Trophoblast cell (in vitro differentiated cells and primary cell): ENCODE results near the gene RAB11FIP5.

Experiments
- DNase-seq, 2 donors: peaks; one replicate each; pipeline ENCODE4 v3.0.0-alpha.2; 2016
- H2AFZ ChIP-seq: 2 replicates; pipeline ENCODE4 v1.6.1; 2013; ENCODE audit warnings: low read length, moderate library complexity, mild to moderate bottlenecking; ENCODE audit not compliant: insufficient read depth, poor library complexity
- H2AK5ac ChIP-seq: 2 replicates; pipeline ENCODE4 v1.6.1; 2013; ENCODE audit warnings: mild to moderate bottlenecking, low read length
- H2BK120ac ChIP-seq: 2 replicates; pipeline ENCODE4 v1.6.1; 2013; ENCODE audit warnings: low read length, mild to moderate bottlenecking, moderate library complexity; ENCODE audit not compliant: insufficient read depth, poor library complexity
- H2BK12ac ChIP-seq: 2 replicates; pipeline ENCODE4 v1.6.1; 2013; ENCODE audit warnings: mild to moderate bottlenecking, low read length, moderate library complexity
- H2BK5ac ChIP-seq: 2 replicates; pipeline ENCODE4 v1.6.1; 2013; ENCODE audit warnings: low read length, low read depth, moderate library complexity, mild to moderate bottlenecking; ENCODE audit not compliant: poor library complexity
- H3K14ac ChIP-seq: 2 replicates; pipeline ENCODE4 v1.6.1; 2013; ENCODE audit warnings: mild to moderate bottlenecking, low read length
- H3K18ac ChIP-seq: 2 replicates; pipeline ENCODE4 v1.6.1; 2013; ENCODE audit warnings: mild to moderate bottlenecking, low read length
- H3K23ac ChIP-seq: 2 replicates; pipeline ENCODE4 v1.6.1; 2013; ENCODE audit warnings: low read length
- H3K27ac ChIP-seq: 2 replicates; pipeline ENCODE4 v1.5.1; 2013; ENCODE audit warnings: low read depth, mild to moderate bottlenecking, inconsistent platforms, low read length, moderate library complexity
- H3K27me3 ChIP-seq: 2 replicates; pipeline ENCODE4 v1.6.1; 2013; ENCODE audit warnings: inconsistent platforms, mild to moderate bottlenecking, low read length, moderate library complexity; ENCODE audit not compliant: insufficient read depth
- H3K36me3 ChIP-seq, 2 experiments: 1 replicate in 1 of 2; 2 replicates in 1 of 2; pipeline ENCODE4 v1.6.1; 2013; ENCODE audit warnings: low read length in 2 of 2, mild to moderate bottlenecking in 2 of 2, moderate library complexity in 1 of 2; ENCODE audit not compliant: insufficient read depth in 2 of 2, control insufficient read depth in 1 of 2
- H3K4ac ChIP-seq: 2 replicates; pipeline ENCODE4 v1.6.1; 2013; ENCODE audit warnings: low read depth, mild to moderate bottlenecking, low read length, moderate library complexity
- H3K4me1 ChIP-seq, 2 experiments: 1 replicate in 1 of 2; 2 replicates in 1 of 2; pipeline ENCODE4 v1.6.1; 2013; ENCODE audit warnings: low read length in 2 of 2, mild to moderate bottlenecking in 2 of 2, moderate library complexity in 1 of 2; ENCODE audit not compliant: insufficient read depth in 2 of 2, control insufficient read depth in 1 of 2
- H3K4me2 ChIP-seq: 2 replicates; pipeline ENCODE4 v1.6.1; 2013; ENCODE audit warnings: inconsistent platforms, mild to moderate bottlenecking, low read length, moderate library complexity
- H3K4me3 ChIP-seq: 2 replicates; pipeline ENCODE4 v1.5.1; 2013; ENCODE audit warnings: mild to moderate bottlenecking, low read depth, low read length, inconsistent platforms
- H3K79me1 ChIP-seq: one replicate; pipeline ENCODE4 v1.6.1; 2013; ENCODE audit warnings: low read length
- H3K79me2 ChIP-seq: 2 replicates; pipeline ENCODE4 v1.6.1; 2013; ENCODE audit warnings: low read length, mild to moderate bottlenecking; ENCODE audit not compliant: control insufficient read depth, insufficient read depth, poor library complexity
- H3K9ac ChIP-seq: 2 replicates; pipeline ENCODE4 v1.6.1; 2013; ENCODE audit warnings: mild to moderate bottlenecking, low read length
- H3K9me3 ChIP-seq: 2 replicates; pipeline ENCODE4 v1.6.1; 2013; ENCODE audit warnings: low read depth, mild to moderate bottlenecking, control low read depth, inconsistent platforms, low read length; ENCODE audit not compliant: insufficient read depth
- H4K12ac ChIP-seq: 2 replicates; pipeline ENCODE4 v1.6.1; 2013; ENCODE audit warnings: low read depth, mild to moderate bottlenecking, low read length, moderate library complexity
- H4K8ac ChIP-seq: 2 replicates; pipeline ENCODE4 v1.6.1; 2013; ENCODE audit warnings: low read depth, mild to moderate bottlenecking, low read length, moderate library complexity
- H4K91ac ChIP-seq: one replicate; pipeline ENCODE4 v1.6.1; 2013; ENCODE audit warnings: low read depth, mild to moderate bottlenecking, low read length, moderate library complexity
- WGBS: extraction: QIAGEN DNeasy Blood & Tissue Kit; methylation state at CpG from one replicate; pipeline ENCODE4 v1.1.7; 2013; ENCODE audit warnings: missing lambda C conversion rate; ENCODE audit not compliant: insufficient read length, insufficient coverage; ENCODE audit errors: extremely low coverage; 5-methylcytosine and 5-hydroxymethylcytosine counted together

Gene RAB11FIP5

GRCh38 chr2:73083886-73084800, 28.6 kb downstream of the RAB11FIP5 start:
- Histone ChIP-seq H3K27me3 (no peaks in the 10 kb centered on the region), H4K91ac (no peak overlapping the region), H3K4ac (no peak overlapping the region)

GRCh38 chr2:73082523-73083410, 30.0 kb downstream of the RAB11FIP5 start:
- H3K4me2 ChIP-seq = no peak overlapping the region
- no peak overlapping the region for H3K4me3 ChIP-seq
- no peak overlapping the region for H4K12ac ChIP-seq
- H2BK12ac ChIP-seq = no peak overlapping the region
- H2BK5ac ChIP-seq = no peak overlapping the region
- no peak overlapping the region for H4K8ac ChIP-seq
- H3K14ac ChIP-seq = no peak overlapping the region
- H2BK120ac ChIP-seq = no peak overlapping the region
- no peak overlapping the region for H3K27ac ChIP-seq
- no peak overlapping the region for H3K4ac ChIP-seq
- no peak for DNase-seq
- no peak overlapping the region for H3K9ac ChIP-seq
- H3K4me1 ChIP-seq = peaks cover 10 to 13% of the 10 kb centered on the region in 2 experiments
- no peak overlapping the region for H3K18ac ChIP-seq
- H3K79me1 ChIP-seq = no peaks in the 10 kb centered on the region
- no peaks in the 10 kb centered on the region for H3K9me3 ChIP-seq
- H3K36me3 ChIP-seq = peaks cover 22 to 26% of the 10 kb centered on the region in 2 experiments
- H3K23ac ChIP-seq = no peak overlapping the region
- no CpG with 5 or more reads among the region's 13 CpGs for WGBS
- H4K91ac ChIP-seq = no peak overlapping the region
- no peak overlapping the region for H2AK5ac ChIP-seq
- H3K27me3 ChIP-seq = no peaks in the 10 kb centered on the region
- H3K79me2 ChIP-seq = no peaks in the 10 kb centered on the region
- H2AFZ ChIP-seq = no peak overlapping the region

More at GRCh38 chr2:73083886-73084800, 28.6 kb downstream of the RAB11FIP5 start:
- no peak overlapping the region for H3K18ac ChIP-seq
- H3K27ac ChIP-seq = no peak overlapping the region
- H3K4me1 ChIP-seq = peaks cover 20 to 25% of the 10 kb centered on the region in 2 experiments
- peaks cover 4% of the 10 kb centered on the region for H3K79me2 ChIP-seq
- no peak overlapping the region for H4K8ac ChIP-seq
- H4K12ac ChIP-seq = no peak overlapping the region
- no peak overlapping the region for H2BK120ac ChIP-seq
- no peak overlapping the region for H2AFZ ChIP-seq
- H2BK5ac ChIP-seq = no peak overlapping the region
- H2BK12ac ChIP-seq = no peak overlapping the region
- H2AK5ac ChIP-seq = no peak overlapping the region
- DNase-seq = no peak
- H3K36me3 ChIP-seq = peaks cover 31 to 34% of the 10 kb centered on the region in 2 experiments
- peaks cover 6% of the 10 kb centered on the region for H3K79me1 ChIP-seq
- H3K9ac ChIP-seq = no peak overlapping the region
- no peaks in the 10 kb centered on the region for H3K9me3 ChIP-seq
- H3K4me2 ChIP-seq = no peak overlapping the region
- H3K14ac ChIP-seq = no peak overlapping the region
- H3K4me3 ChIP-seq = no peak overlapping the region
- no CpG with 5 or more reads among the region's 7 CpGs for WGBS
- H3K23ac ChIP-seq = no peak overlapping the region

- H3K4me3 ChIP-seq = no peak overlapping the region
- H3K9ac ChIP-seq = no peak overlapping the region
- H2BK5ac ChIP-seq = no peak overlapping the region
- no peaks in the 10 kb centered on the region for H3K9me3 ChIP-seq
- no peak overlapping the region for H3K18ac ChIP-seq
- H3K27me3 ChIP-seq = no peaks in the 10 kb centered on the region
- no peak overlapping the region for H2AK5ac ChIP-seq
- peaks cover 18 to 26% of the 10 kb centered on the region in 2 experiments for H3K36me3 ChIP-seq
- no peak overlapping the region for H3K23ac ChIP-seq
- H4K12ac ChIP-seq = no peak overlapping the region
- no CpG with 5 or more reads among the region's 16 CpGs for WGBS
- no peak overlapping the region for H3K4me2 ChIP-seq
- H4K91ac ChIP-seq = no peak overlapping the region
- no peak overlapping the region for H3K27ac ChIP-seq
- no peak for DNase-seq
- H2AFZ ChIP-seq = no peak overlapping the region
- H3K79me1 ChIP-seq = no peaks in the 10 kb centered on the region
- no peak overlapping the region for H2BK120ac ChIP-seq
- H3K14ac ChIP-seq = no peak overlapping the region
- H4K8ac ChIP-seq = no peak overlapping the region
- peaks cover 7 to 10% of the 10 kb centered on the region in 2 experiments for H3K4me1 ChIP-seq
- H3K79me2 ChIP-seq = no peaks in the 10 kb centered on the region
- H2BK12ac ChIP-seq = no peak overlapping the region
- no peak overlapping the region for H3K4ac ChIP-seq
These were observed 31.5 kb downstream of the RAB11FIP5 start for GRCh38 chr2:73081181-73081671.

GRCh38 chr2:73080321-73081131, 32.2 kb downstream of the RAB11FIP5 start:
- no peaks in the 10 kb centered on the region for H3K79me2 ChIP-seq
- H3K36me3 ChIP-seq = peaks cover 18 to 26% of the 10 kb centered on the region in 2 experiments
- H3K4ac ChIP-seq = no peak overlapping the region
- no peak overlapping the region for H2BK120ac ChIP-seq
- H2AFZ ChIP-seq = no peak overlapping the region
- H3K9me3 ChIP-seq = no peaks in the 10 kb centered on the region
- no peak overlapping the region for H3K9ac ChIP-seq
- H4K91ac ChIP-seq = no peak overlapping the region
- H2BK12ac ChIP-seq = no peak overlapping the region
- no peak overlapping the region for H3K4me3 ChIP-seq
- H3K4me2 ChIP-seq = no peak overlapping the region
- H3K14ac ChIP-seq = no peak overlapping the region
- DNase-seq = no peak
- no peak overlapping the region for H3K27ac ChIP-seq
- no peaks in the 10 kb centered on the region for H3K79me1 ChIP-seq
- no peak overlapping the region for H3K23ac ChIP-seq
- no peak overlapping the region for H2AK5ac ChIP-seq
- no peak overlapping the region for H2BK5ac ChIP-seq
- no peak overlapping the region for H3K18ac ChIP-seq
- H3K27me3 ChIP-seq = no peaks in the 10 kb centered on the region
- H3K4me1 ChIP-seq = peaks cover 12 to 13% of the 10 kb centered on the region in 2 experiments
- no peak overlapping the region for H4K8ac ChIP-seq
- WGBS = no CpG with 5 or more reads among the region's 31 CpGs
- H4K12ac ChIP-seq = no peak overlapping the region
